K562 (cell line): ENCODE results near the gene FAM149B1. TPM values are rescaled to one million over a fixed set of nuclear protein-coding genes. Genes with fewer than 3 reads are reported as not detected.
A peak's percentile ranks its signal among the peaks of the same experiment; 100 is the strongest.

Experiments
- BCOR ChIP-seq: fragments of 450-650 bp; IDR thresholded peaks from 2 replicates; pipeline ENCODE4 v1.6.1; 2016
- CBX1 ChIP-seq: sonication (generic); IDR thresholded peaks from 2 replicates; pipeline ENCODE4 v1.6.1; 2016; ENCODE audit warnings: antibody characterized with exemption, low read depth, mild to moderate bottlenecking
- CEBPG ChIP-seq, 3 experiments: fragments of 200-800 bp in 1 of 3; sonication (Bioruptor generic) in 1 of 3; sonication (generic) in 1 of 3; formaldehyde crosslinking in 1 of 3; IDR thresholded peaks in 2 of 3; conservative IDR thresholded peaks in 1 of 3; 2 replicates each; pipeline versions ENCODE4 v1.6.1 to v1.8.0; 2016 to 2022; ENCODE audit warnings: missing compliant biosample characterization in 2 of 3, missing genetic modification characterization in 2 of 3, mild to moderate bottlenecking in 1 of 3, missing genetic modification reagents in 1 of 3
- HDAC6 ChIP-seq: IDR thresholded peaks from 2 replicates; pipeline ENCODE4 v1.6.1; 2012; ENCODE audit warnings: low read depth, mild to moderate bottlenecking, control low read depth, inconsistent platforms, low read length, moderate library complexity
- LARP7 ChIP-seq: fragments of 450-650 bp; IDR thresholded peaks from 2 replicates; pipeline ENCODE4 v1.6.1; 2016
- NEUROD1 ChIP-seq: fragments of 150-350 bp; IDR thresholded peaks from 2 replicates; pipeline ENCODE4 v1.6.1; 2014; ENCODE audit warnings: borderline replicate concordance, low read length, low read depth; ENCODE audit not compliant: partially characterized antibody
- NR3C1 ChIP-seq: sonication (generic); formaldehyde crosslinking; IDR thresholded peaks from 2 replicates; pipeline ENCODE4 v1.8.1; 2022; ENCODE audit warnings: missing genetic modification reagents
- SMARCA5 ChIP-seq: fragments of 450-650 bp; IDR thresholded peaks from 2 replicates; pipeline ENCODE4 v1.6.1; 2016
- SMC3 ChIP-seq: conservative IDR thresholded peaks from 2 replicates; pipeline ENCODE4 v1.6.1; 2011; ENCODE audit warnings: low read depth, low read length, improper control_type of control experiment; ENCODE audit not compliant: insufficient read depth
- ZNF316 ChIP-seq: fragments of 450-650 bp; IDR thresholded peaks from 2 replicates; pipeline ENCODE4 v1.6.1; 2016
- polyA plus RNA-seq, 8 experiments: library from polyadenylated mRNA; depleted of rRNA in 4 of 8; stranded (reverse) in 5 of 8; unstranded in 3 of 8; fragments of >200 nt; fragmentation: Nextera tagmentation in 2 of 8; fragmentation: Illumina TruSeq in 1 of 8; extraction: Ambion mirVana in 2 of 8; extraction: Trizol in 1 of 8; gene quantifications; 2 replicates each; pipeline versions ENCODE4 v1.2.1 to v1.2.3, GENCODE V29; 2011 to 2014; ENCODE audit warnings: inconsistent platforms in 1 of 8, missing spikeins in 1 of 8
- total RNA-seq, 7 experiments: library from RNA; depleted of rRNA in 6 of 7; stranded (reverse); fragments of >200 nt in 6 of 7; fragmentation: Illumina TruSeq in 2 of 7; extraction: Trizol in 2 of 7; gene quantifications; 2 replicates each; pipeline versions ENCODE4 v1.2.1 to v1.2.3, GENCODE V29; 2011 to 2021; ENCODE audit warnings: low replicate concordance in 1 of 7
- TF ChIP-seq, protein P1 (sequence below), 3 experiments: fragments of 200-800 bp in 1 of 3; fragments of 250-450 bp in 1 of 3; fragments of 450-650 bp in 1 of 3; sonication (Bioruptor Pico) in 1 of 3; sonication (Bioruptor generic) in 1 of 3; formaldehyde crosslinking in 1 of 3; IDR thresholded peaks; 2 replicates each; pipeline versions ENCODE4 v1.6.1 to v1.8.0; 2016 to 2022; ENCODE audit warnings: mild to moderate bottlenecking in 2 of 3, missing genetic modification characterization in 2 of 3, missing compliant biosample characterization in 1 of 3, moderate library complexity in 1 of 3
- TF ChIP-seq, protein P2 (sequence below): fragments of 450-650 bp; IDR thresholded peaks from one replicate; pipeline ENCODE4 v1.6.1; 2018; ENCODE audit warnings: mild to moderate bottlenecking, moderate library complexity; ENCODE audit not compliant: partially characterized antibody
- TF ChIP-seq, protein P3 (sequence below): fragments of 200-800 bp; sonication (Bioruptor generic); IDR thresholded peaks from 2 replicates; pipeline ENCODE4 v1.6.1; 2017; ENCODE audit warnings: missing genetic modification characterization, missing compliant biosample characterization
- TF ChIP-seq, protein P4 (sequence below): fragments of 250-450 bp; sonication (Bioruptor Pico); IDR thresholded peaks from 2 replicates; pipeline ENCODE4 v1.4.0; 2020; ENCODE audit warnings: mild to moderate bottlenecking, moderate library complexity
- TF ChIP-seq, protein P5 (sequence below): fragments of 450-650 bp; IDR thresholded peaks from 2 replicates; pipeline ENCODE4 v1.6.1; 2016; ENCODE audit warnings: borderline replicate concordance

The FAM149B1 gene
- total and polyA plus RNA-seq, 9 of the 15 experiments (the other 6 are each of a cell fraction or from before 2014, with no cell fraction given): 4.2 to 18.5 (median 9.3) TPM

DNA sequence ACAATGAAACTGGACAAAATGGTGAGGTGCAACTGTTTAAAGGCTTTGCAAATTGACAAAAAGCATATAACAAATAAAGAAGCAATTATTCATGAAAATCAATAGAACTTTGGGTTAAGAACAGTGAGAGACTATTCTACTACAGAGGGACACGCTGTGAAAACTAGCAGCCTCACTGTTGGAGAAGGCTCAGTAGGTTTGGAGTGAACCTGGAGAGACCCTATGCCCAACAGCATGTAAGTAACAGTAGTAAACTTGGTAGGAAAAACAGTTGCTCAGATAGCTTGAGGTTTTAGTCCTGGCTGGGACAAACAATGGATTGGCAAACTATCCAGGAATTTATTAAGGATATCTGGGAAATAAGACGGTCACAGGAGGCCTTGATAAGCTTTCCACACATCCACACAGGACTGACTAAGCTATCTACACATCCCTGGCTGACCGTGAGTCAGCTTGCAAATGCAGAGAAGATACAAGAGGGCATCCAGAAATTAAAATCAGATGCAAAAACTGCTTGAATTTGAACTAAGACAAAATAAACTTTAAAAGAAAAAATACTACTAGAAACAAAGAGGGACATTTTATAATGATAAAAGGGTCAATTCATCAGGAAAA lies 15.9 kb downstream of the FAM149B1 start (continued):
- TF ChIP-seq, protein P1, sequence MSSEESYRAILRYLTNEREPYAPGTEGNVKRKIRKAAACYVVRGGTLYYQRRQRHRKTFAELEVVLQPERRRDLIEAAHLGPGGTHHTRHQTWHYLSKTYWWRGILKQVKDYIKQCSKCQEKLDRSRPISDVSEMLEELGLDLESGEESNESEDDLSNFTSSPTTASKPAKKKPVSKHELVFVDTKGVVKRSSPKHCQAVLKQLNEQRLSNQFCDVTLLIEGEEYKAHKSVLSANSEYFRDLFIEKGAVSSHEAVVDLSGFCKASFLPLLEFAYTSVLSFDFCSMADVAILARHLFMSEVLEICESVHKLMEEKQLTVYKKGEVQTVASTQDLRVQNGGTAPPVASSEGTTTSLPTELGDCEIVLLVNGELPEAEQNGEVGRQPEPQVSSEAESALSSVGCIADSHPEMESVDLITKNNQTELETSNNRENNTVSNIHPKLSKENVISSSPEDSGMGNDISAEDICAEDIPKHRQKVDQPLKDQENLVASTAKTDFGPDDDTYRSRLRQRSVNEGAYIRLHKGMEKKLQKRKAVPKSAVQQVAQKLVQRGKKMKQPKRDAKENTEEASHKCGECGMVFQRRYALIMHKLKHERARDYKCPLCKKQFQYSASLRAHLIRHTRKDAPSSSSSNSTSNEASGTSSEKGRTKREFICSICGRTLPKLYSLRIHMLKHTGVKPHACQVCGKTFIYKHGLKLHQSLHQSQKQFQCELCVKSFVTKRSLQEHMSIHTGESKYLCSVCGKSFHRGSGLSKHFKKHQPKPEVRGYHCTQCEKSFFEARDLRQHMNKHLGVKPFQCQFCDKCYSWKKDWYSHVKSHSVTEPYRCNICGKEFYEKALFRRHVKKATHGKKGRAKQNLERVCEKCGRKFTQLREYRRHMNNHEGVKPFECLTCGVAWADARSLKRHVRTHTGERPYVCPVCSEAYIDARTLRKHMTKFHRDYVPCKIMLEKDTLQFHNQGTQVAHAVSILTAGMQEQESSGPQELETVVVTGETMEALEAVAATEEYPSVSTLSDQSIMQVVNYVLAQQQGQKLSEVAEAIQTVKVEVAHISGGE (CRISPR knock-in tag; IDR thresholded peaks at IDR 0.05): no peak
- TF ChIP-seq ZNF316 (0 out of 2 replicates have a peak, but pooled peaks have one; percentile 4), SMC3 (no peak), LARP7 (no peak), SMARCA5 (no peak), HDAC6 (no peak), NR3C1 (no peak), BCOR (no peak), CEBPG (CRISPR knock-in tag; IDR thresholded peaks at IDR 0.05) (no peak), CEBPG (tag; conservative IDR thresholded peaks at IDR 0.05 in 1 of 2, IDR thresholded peaks at IDR 0.05 in 1 of 2) (no peak), CBX1 (no peak), NEUROD1 (no peak)
- TF ChIP-seq, protein P2, sequence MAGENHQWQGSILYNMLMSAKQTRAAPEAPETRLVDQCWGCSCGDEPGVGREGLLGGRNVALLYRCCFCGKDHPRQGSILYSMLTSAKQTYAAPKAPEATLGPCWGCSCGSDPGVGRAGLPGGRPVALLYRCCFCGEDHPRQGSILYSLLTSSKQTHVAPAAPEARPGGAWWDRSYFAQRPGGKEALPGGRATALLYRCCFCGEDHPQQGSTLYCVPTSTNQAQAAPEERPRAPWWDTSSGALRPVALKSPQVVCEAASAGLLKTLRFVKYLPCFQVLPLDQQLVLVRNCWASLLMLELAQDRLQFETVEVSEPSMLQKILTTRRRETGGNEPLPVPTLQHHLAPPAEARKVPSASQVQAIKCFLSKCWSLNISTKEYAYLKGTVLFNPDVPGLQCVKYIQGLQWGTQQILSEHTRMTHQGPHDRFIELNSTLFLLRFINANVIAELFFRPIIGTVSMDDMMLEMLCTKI: no peak
- TF ChIP-seq, protein P3, sequence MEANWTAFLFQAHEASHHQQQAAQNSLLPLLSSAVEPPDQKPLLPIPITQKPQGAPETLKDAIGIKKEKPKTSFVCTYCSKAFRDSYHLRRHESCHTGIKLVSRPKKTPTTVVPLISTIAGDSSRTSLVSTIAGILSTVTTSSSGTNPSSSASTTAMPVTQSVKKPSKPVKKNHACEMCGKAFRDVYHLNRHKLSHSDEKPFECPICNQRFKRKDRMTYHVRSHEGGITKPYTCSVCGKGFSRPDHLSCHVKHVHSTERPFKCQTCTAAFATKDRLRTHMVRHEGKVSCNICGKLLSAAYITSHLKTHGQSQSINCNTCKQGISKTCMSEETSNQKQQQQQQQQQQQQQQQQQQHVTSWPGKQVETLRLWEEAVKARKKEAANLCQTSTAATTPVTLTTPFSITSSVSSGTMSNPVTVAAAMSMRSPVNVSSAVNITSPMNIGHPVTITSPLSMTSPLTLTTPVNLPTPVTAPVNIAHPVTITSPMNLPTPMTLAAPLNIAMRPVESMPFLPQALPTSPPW (CRISPR knock-in tag): no peak
- TF ChIP-seq, protein P4, sequence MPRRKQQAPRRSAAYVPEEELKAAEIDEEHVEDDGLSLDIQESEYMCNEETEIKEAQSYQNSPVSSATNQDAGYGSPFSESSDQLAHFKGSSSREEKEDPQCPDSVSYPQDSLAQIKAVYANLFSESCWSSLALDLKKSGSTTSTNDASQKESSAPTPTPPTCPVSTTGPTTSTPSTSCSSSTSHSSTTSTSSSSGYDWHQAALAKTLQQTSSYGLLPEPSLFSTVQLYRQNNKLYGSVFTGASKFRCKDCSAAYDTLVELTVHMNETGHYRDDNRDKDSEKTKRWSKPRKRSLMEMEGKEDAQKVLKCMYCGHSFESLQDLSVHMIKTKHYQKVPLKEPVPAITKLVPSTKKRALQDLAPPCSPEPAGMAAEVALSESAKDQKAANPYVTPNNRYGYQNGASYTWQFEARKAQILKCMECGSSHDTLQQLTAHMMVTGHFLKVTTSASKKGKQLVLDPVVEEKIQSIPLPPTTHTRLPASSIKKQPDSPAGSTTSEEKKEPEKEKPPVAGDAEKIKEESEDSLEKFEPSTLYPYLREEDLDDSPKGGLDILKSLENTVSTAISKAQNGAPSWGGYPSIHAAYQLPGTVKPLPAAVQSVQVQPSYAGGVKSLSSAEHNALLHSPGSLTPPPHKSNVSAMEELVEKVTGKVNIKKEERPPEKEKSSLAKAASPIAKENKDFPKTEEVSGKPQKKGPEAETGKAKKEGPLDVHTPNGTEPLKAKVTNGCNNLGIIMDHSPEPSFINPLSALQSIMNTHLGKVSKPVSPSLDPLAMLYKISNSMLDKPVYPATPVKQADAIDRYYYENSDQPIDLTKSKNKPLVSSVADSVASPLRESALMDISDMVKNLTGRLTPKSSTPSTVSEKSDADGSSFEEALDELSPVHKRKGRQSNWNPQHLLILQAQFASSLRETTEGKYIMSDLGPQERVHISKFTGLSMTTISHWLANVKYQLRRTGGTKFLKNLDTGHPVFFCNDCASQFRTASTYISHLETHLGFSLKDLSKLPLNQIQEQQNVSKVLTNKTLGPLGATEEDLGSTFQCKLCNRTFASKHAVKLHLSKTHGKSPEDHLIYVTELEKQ (CRISPR knock-in tag): no peak
- TF ChIP-seq, protein P5, sequence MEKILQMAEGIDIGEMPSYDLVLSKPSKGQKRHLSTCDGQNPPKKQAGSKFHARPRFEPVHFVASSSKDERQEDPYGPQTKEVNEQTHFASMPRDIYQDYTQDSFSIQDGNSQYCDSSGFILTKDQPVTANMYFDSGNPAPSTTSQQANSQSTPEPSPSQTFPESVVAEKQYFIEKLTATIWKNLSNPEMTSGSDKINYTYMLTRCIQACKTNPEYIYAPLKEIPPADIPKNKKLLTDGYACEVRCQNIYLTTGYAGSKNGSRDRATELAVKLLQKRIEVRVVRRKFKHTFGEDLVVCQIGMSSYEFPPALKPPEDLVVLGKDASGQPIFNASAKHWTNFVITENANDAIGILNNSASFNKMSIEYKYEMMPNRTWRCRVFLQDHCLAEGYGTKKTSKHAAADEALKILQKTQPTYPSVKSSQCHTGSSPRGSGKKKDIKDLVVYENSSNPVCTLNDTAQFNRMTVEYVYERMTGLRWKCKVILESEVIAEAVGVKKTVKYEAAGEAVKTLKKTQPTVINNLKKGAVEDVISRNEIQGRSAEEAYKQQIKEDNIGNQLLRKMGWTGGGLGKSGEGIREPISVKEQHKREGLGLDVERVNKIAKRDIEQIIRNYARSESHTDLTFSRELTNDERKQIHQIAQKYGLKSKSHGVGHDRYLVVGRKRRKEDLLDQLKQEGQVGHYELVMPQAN: no peak
